NCI-H748 (cell line): ENCODE results near the gene TDRD10.

Experiments
- DNase-seq: peaks from one replicate; lab custom pipeline; 2025; ENCODE audit not compliant: unreplicated experiment; lab: John Stamatoyannopoulos, UW

Gene TDRD10

DNA sequence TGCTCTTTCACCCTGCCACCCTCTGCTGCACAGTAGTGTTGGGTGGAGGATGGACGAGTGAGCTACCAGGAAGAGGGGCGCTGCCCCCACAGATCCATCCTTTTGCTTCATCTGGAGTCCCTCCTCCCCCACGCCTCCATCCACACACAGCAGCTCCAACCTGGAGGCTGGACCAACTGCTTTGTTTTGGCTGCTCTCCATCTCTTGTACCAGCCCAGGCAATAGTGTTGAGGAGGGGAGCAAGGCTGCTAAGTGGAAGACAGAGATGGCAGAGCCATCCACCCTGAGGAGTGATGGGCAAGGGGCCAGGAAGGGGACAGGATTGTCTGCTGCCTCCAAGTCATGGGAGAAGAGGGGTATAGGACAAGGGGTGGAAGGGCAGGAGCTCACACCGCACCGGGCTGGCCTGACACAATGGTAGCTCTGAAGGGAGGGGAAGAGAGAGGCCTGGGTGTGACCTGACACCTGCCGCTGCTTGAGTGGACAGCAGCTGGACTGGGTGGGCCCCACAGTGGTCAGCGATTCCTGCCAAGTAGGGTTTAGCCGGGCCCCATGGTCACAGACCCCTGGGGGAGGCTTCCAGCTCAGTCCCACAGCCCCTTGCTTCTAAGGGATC, 74.0 kb downstream of the TDRD10 start:
- DNase-seq: no peak

DNA sequence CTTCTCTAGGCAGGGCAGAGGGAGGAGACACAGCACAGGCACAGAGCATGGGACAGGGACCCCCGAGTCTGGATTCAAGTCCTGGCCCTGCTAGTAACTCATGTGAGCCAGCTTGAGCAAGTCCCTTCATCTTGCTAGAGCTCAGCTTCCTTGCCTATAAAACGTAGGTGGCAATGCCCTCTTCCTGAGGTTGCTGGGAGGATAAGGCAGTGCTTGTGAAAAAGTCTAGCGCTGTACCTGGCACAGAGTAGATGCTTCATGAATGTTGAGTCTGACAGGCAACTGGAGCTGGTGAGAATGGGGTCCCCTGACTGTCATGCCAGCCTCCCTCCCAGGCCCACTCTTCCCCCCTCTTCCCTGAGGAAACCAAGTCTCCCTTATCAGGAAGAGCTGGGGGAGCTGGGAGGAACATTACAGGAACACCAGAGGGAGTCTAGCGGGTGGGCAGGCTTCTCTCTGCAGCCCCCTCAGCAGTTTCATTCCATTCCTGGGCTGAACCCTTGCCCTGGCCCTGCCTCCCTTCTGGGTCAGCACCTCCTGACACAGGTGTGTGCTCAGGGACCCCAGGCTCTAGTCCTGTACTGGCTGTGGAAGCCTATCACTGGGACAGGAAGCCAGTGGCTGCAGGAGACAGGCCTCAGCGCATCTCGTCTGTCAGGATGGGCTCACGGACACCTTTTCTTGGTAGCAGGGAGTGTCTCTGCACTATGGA, 75.5 kb downstream of the TDRD10 start:
- no peak for DNase-seq

DNA sequence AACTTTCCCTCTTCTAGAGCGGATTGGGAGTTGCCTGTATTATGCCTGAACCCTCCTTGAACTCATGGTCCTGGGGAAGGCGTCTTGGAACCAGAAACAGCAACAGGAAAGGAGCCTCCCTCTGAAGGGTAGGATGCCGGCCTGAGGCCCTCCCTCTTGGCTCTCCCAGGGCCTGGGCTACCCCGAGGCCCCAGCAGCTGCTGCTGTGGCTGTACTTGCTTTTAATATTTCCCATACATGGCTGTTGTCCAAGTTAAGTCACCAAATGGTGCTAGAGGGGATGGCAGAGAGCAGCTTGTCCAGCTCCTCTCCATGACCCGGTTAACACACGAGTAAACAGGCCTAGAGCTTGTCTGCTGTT, 76.0 kb downstream of the TDRD10 start:
- no peak for DNase-seq

DNA sequence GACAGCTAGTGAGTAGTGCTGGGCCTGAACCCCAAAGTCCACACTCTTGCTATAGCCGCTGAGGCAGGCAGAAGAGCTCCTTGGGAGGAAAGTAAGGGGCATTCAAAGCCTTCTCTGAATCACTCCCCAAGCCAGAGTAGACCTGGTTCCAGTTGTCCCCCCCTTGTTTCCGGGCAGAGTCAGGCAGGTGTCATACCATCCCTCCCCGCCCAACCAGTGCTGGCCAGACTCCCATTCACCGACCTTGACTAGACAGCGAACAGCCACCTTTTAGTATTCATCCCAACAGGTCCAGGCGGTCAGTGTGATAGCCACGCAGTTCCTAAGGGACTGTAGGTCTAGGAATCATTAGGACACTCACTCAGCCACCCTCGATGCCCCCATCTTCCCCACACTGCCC, 77.4 kb downstream of the TDRD10 start:
- no peak for DNase-seq

DNA sequence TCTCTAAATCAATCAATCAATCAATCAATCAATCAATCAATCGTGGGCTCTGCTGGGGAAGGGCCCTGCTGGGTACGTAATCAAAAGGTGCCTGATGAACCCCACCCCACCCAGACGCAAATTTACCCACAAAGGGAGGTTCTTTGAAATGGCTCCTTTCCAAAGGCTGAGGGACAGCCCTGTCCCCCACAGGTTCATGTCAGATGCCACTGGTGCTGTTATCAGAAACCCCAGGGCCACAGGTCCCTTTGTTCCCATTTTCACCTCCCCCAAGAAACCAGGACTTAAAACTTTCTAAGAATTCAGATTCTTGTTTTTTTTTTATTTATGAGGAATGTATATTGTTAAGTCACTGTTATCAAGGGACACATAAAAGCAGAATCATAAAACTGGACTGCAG, 79.7 kb downstream of the TDRD10 start:
- DNase-seq: no peak

DNA sequence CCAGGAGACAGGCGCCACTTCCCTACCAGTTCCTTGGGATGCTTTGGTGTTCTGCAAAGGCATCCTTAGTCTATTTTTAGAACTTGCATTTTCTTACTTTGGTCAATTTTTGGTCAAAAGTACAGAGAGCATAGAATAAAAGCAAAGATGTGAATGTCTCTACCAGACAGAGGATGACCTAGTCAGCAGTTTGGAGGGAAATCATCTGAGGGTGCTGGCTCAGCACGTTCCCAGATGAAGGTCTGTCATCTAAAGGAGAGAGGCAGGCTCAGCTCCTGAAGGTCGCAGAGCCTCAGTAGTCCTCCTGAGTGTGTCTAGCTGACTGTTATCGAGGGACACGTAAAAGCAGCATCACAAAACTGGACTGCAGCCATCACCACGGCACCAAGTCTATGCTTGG, 80.9 kb downstream of the TDRD10 start:
- DNase-seq: no peak

DNA sequence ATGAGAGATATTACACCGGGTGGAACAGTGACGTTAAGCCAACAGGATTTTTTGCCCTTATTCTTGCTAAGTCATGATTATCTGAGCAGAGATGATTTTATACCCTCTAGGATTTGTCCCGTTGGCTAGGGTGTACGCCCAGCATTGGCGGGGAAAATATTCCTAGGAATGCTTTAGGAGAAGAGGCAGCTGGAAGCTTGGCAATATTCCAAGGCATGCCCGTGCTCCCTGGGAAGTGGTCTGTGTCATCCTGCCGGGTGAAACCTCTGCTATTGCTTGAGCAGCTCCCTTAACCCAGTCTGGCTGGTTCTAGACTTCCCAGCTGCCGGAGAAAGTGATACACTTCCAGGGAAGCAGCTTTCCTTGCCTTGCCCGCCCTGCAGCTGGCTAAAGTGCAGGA, 81.8 kb downstream of the TDRD10 start:
- no peak for DNase-seq

DNA sequence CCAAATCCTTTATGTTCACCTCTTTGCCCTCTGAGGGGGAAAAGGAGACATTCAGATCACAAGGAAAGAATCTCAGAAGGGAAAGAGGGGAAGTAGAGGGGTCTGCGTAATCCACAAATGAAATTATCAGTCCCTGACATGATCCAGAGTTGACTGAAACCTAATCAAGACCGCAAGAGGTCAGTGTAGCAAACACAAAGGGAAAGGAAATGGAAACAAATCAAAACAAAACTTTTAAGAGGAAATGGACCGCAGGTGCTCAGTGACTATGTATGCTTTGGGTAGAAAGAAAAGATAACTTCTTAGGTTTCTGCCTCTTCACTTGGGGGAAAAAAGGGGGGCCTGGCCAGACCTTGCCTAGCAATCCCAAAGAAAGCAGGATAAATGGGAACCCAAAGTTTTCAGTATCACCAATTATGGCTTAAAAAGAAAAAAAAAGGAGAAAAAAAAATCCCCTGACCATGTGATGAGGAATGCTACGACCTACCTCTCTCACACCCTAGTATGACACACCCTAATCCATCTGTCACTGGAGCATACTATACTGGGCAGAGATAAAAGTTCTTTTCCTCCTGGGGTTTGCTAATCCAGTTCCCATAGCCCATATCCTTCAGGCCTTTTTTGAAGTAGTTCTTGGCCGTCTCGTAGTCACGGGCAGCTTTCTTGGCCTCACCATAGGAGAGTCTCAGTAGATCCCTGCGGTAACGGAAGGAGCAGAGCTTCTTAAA, 82.4 kb downstream of the TDRD10 start:
- DNase-seq: no peak

DNA sequence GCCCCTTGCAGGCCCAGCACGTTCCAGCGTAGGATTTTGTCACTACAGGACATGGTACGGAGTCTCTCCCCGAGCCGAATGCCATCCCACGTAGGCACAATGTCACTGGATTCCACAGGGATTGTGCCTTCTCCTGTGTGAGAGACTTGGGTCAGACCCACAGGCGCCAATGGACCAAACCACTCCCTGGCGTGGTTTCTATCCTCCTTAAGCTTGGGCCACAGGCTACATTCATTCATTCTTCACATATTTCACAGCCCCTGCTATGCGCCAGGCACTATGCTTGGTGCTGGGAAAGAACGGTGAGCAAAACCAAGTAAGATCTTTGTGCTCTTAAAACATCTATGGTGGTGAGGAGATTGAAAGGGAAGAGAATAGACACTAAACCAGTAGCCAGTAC, 84.2 kb downstream of the TDRD10 start:
- DNase-seq: no peak

DNA sequence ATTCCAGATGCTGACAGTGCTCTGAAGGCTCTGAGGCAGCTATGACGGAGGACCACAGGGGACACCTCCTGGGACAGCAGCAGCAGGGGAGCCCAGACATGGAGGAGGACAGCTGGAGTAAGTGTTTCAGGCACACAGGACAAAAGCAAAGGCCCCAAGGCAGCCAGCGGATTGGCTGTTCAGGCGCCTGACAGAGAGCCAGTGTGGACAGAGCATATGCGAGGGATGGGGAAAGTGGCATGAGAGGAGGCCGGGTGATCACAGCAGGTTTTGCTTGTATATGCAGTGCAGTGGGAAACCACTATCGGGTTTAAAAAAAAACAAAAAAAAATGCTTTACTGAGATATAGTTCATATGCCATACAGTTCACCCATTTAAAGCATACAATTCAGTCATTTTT, 84.6 kb downstream of the TDRD10 start:
- no peak for DNase-seq

DNA sequence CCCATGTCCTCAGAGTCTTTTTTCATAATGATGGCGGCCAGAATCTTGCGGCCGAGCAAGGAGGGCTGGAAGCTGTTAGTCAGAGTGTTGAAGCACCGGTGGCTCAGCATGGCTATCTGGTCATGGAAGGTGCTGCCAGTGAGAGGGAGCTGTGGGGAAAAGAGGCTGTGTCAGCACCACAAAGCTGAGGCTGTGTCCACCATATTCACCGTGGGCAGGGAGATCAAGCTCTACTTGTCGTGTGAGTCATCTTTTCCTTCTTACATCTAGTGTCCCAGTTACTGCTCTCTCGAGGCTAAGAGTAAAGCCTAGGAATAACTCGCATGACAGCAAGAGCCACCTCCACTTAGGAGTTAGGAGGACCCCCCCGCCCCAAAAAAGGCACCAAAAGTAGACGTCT, 87.8 kb downstream of the TDRD10 start:
- DNase-seq: no peak

DNA sequence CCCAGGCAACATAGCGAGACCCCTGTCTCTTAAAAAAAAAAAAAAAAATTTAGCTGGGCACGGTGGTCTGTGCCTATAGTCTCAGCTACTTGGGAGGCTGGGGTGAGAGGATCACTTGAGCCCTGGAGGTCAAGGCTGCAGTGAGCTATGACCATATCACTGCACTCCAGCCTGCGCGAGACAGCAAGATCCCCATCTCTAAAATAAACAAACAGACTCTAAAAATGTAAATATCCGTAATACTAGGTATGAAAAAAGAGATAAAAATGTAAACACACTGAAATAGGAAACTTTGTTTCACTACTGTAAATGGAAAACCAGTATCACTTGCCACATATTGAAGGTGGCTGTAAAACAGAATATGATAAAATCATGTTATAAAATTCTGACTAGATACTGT, 88.7 kb downstream of the TDRD10 start:
- no peak for DNase-seq

DNA sequence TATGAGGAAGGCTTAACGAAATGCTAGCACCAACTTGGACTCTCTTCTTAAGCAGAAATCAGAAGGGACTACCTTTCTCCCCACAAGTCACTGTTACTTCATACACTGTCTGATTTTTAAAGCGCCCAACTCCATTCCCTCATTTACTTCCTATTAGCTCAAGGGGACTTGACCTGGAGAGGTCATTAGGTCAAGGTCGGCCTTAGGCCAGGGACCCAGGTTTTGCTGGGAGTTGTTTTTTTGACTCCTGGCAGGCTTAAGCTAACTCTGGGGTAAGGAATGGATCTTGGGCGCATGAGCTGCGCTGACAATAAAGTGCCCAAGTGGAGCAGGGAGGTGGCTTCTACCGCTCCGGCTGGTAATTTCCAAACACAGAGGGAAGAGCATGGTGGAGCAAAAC, 89.2 kb downstream of the TDRD10 start:
- DNase-seq: no peak

DNA sequence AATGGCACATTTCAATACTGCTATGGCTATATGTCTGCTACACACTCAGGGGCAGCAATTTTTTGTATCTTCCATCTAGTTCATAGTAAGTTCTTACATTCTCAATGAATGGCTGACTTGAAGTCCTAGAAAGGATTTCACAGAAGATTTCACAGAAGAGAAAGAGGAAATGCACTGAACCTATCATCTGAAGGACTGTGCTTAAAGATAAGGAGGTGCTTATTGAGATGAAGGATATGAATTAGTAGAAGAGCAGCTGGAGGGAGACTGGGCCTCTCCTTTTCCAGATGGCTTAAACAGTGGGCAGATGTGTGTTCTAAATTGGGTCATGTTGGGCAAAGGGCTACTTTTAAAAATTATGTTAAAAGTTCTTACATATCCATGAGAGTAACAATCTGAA, 91.4 kb downstream of the TDRD10 start:
- DNase-seq: no peak

DNA sequence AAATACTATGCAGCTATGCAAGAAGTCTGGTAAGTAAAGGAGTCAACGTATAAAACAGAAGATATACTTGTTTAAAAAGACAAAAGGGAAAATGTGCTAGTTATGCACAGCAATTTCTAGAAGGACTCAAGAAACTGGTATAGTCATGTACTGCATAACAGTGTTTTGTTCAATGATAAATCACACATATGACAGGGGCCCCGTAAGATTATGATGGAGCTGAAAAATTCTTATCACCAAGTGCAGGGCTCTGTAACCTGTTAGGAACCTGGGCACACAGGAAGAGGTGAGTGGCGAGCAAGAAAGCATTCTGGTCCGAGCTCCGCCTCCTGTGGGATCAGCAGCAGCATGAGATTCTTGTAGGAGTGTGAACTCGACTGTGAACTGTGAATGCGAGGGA, 92.8 kb downstream of the TDRD10 start:
- DNase-seq: no peak

DNA sequence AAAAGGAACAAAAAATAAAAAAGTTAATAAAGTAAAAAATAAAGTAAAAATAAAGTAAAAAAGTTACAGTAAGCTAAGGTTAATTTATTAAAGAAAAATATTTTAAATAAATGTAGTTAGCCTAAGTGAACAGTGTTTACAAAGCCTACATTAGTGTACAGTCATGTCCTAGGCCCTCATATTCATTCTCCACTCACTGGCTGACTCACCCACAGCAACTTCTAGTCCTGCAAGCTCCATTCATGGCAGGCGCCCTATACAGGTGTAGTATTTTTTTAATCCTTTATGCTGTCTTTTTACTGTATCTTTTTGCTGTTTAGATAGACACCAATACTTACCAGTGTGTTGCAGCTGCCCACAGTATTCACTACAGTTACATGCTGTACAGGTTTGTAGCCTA, 93.6 kb downstream of the TDRD10 start:
- DNase-seq: no peak
